ENCODE measurements around the gene EEF2KMT.
"Not testable (repeated sequence)": the region's sequence is repeated elsewhere in the genome, so short reads cannot be mapped to it uniquely, and the experiment has no call there.

Gene EEF2KMT

DNA sequence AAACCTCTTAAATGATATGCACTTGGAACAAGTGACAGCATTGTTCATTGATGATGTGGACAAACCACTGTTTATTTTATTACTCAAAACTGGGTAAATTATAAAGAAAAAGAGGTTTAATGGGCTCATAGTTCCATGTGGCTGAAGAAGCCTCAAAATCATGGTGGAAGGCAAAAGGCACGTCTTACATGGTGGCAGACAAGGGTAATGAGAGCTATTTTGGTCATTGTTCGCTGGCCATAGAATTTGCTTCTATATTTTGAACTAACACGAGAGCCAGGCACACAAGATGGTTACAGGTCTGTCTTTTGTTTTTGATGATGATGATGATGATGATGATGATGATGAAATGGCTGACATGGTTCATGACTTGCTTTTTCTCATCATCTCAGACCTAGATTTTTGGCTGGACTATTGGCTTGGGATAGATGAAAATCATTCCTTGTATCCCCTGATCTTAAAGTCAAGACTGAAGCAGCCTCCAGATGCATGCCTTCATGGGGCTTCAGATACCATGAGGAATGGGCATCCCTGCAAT lies 33.9 kb upstream of the EEF2KMT start:
- ATAC-seq (ENCODE audit: insufficient read depth, low read depth); H2AFZ ChIP-seq (ENCODE audit: low read depth, low read length); H3K9ac ChIP-seq (ENCODE audit: low read depth, low read length); H4K20me1 ChIP-seq (ENCODE audit: insufficient read depth, low read length); H3K9me3 ChIP-seq (ENCODE audit: insufficient read depth, low read length, severe bottlenecking); DNase-seq; H3K4me2 ChIP-seq (ENCODE audit: insufficient read depth, low read length); H3K4me3 ChIP-seq (ENCODE audit: low read depth in 1 of 2, low read length in 2 of 2); H3K36me3 ChIP-seq (ENCODE audit: insufficient read depth, low read length); H3K27ac ChIP-seq (ENCODE audit: low read length); H3K79me2 ChIP-seq (ENCODE audit: insufficient read depth, low read length); H3K27me3 ChIP-seq (ENCODE audit: insufficient read depth, low read length, poor library complexity); H3K4me1 ChIP-seq (ENCODE audit: insufficient read depth, low read length): not testable (repeated sequence)

DNA sequence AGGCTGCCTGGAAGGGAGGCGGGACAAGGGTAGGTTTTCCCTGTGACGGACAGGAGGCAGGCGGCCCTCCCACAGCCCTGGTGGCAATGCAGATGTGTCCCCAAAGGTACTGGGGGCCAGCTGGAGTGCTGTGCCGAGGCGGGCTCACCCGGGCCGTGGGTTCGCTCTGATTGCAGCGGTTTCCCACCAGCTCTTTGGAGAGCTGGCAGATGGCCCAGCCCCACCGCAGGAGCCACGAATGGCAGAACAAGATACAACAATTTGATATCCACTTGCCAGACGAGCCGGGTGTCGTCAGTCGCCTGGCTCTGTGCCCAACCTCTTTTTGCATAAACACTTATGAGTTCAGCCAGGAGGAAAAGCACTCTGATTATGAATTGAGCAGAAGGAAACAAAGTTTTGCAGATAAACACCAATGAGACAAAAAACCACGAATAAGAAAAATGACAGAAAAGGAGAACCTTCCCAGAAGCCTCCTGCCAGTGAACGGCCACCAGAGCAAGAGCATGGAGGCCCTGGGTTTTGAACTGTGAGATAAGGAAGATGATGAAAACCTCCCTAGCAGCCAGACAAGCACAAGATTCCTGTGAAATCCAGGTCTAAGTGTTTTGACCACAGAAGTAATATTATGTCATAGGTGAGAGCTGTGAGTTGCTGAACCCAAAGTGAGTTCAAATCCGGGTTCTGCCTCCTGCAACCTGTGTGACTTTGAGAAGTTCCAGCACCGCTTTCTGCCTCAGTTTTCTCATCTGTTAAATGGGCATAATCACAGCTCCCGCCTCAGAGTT lies 19.9 kb upstream of the EEF2KMT start:
- H3K9ac ChIP-seq (ENCODE audit: low read depth, low read length); H3K79me2 ChIP-seq (ENCODE audit: insufficient read depth, low read length); H3K4me2 ChIP-seq (ENCODE audit: insufficient read depth, low read length); H3K4me1 ChIP-seq (ENCODE audit: insufficient read depth, low read length); H4K20me1 ChIP-seq (ENCODE audit: insufficient read depth, low read length); H3K9me3 ChIP-seq (ENCODE audit: insufficient read depth, low read length, severe bottlenecking); H3K36me3 ChIP-seq (ENCODE audit: insufficient read depth, low read length); H3K27ac ChIP-seq (ENCODE audit: low read length); H3K4me3 ChIP-seq (ENCODE audit: low read depth in 1 of 2, low read length in 2 of 2); H3K27me3 ChIP-seq (ENCODE audit: insufficient read depth, low read length, poor library complexity); H2AFZ ChIP-seq (ENCODE audit: low read depth, low read length): not testable (repeated sequence)
- ATAC-seq (ENCODE audit: insufficient read depth, low read depth) (peak; percentile 88), DNase-seq (peak; percentile 87)

DNA sequence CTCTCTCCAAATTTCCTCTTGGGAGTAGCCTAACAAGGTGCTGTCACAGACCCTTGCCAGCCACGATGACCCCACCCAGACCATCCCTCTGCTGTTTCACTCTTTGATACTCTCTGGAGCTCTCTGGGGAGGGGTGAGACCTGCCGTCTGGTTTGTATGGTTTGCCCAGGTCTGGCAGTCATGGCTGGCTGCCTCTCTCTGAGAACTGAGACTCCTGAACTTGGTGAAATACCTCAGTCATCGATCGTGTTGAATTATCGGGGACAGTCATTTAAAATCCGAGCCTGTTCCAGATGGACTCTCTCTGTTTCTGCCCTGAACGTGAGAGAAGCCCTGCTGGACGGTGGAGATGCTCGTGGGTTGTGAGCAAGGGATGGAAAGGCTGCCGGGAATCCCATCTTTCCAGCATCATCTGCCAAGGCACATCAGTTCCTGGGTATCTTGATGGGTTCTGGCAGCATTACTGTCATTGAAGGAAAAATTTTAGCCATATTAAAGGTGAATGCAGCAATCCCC lies 19.2 kb upstream of the EEF2KMT start:
- H3K9me3 ChIP-seq (ENCODE audit: insufficient read depth, low read length, severe bottlenecking); H3K4me1 ChIP-seq (ENCODE audit: insufficient read depth, low read length); H3K4me3 ChIP-seq (ENCODE audit: low read depth in 1 of 2, low read length in 2 of 2); H4K20me1 ChIP-seq (ENCODE audit: insufficient read depth, low read length); H3K4me2 ChIP-seq (ENCODE audit: insufficient read depth, low read length); H2AFZ ChIP-seq (ENCODE audit: low read depth, low read length); H3K79me2 ChIP-seq (ENCODE audit: insufficient read depth, low read length); H3K9ac ChIP-seq (ENCODE audit: low read depth, low read length); H3K27ac ChIP-seq (ENCODE audit: low read length); ATAC-seq (ENCODE audit: insufficient read depth, low read depth); DNase-seq; H3K36me3 ChIP-seq (ENCODE audit: insufficient read depth, low read length); H3K27me3 ChIP-seq (ENCODE audit: insufficient read depth, low read length, poor library complexity): not testable (repeated sequence)

DNA sequence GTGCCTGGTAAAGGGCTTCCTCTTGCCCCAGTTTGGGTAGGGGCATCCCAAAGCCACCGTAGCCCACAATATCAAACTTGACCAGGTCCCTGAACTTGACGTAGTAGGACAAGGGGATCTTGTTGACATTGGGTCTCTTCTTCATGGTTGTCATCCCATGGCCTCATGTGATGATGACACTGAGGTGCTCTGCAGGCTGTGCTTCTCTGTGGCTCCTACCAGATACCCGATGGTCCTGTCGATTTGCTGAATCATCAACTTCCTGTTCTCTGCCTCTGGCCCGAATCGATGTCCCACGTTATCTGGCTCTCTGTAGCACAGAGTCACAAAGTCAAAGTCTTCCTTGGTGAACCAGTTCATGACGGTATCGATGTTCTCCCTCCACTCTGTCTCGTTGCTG lies 13.3 kb upstream of the EEF2KMT start:
- not testable (repeated sequence) for H3K4me1 ChIP-seq (ENCODE audit: insufficient read depth, low read length); DNase-seq; H3K79me2 ChIP-seq (ENCODE audit: insufficient read depth, low read length); H3K27ac ChIP-seq (ENCODE audit: low read length); H3K9me3 ChIP-seq (ENCODE audit: insufficient read depth, low read length, severe bottlenecking); H3K27me3 ChIP-seq (ENCODE audit: insufficient read depth, low read length, poor library complexity); H3K4me2 ChIP-seq (ENCODE audit: insufficient read depth, low read length); H3K4me3 ChIP-seq (ENCODE audit: low read depth in 1 of 2, low read length in 2 of 2); H4K20me1 ChIP-seq (ENCODE audit: insufficient read depth, low read length); H3K36me3 ChIP-seq (ENCODE audit: insufficient read depth, low read length); H3K9ac ChIP-seq (ENCODE audit: low read depth, low read length); ATAC-seq (ENCODE audit: insufficient read depth, low read depth); H2AFZ ChIP-seq (ENCODE audit: low read depth, low read length)

DNA sequence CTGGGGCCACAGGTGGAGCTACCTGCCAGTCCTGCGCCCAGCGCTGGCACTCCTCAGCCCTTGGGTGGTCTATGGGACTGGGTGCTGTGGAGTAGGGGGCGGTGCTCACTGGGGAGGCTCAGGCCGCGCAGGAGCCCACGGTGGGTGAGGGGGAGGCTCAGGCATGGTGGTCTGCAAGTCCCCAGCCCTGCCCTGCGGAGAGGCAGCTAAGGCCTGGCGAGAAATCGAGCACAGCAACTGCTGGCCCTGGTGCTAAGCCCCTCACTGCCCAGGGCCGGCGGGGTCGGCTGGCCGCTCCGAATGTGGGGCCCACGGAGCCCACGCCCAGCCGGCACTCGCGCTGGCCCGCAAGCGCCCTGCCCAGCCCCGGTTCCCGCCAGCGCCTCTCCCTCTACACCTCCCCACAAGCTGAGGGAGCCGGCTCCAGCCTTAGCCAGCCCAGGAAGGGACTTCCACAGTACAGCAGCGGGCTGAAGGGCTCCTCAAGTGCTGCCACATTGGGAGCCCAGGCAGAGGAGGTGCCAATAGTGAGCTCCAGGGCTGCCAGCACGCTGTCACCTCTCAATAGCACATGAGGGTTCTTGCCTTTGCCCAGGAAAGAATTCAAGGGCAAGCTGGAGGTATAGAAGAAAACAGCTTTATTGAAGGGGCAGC lies 11.0 kb upstream of the EEF2KMT start:
- DNase-seq (no peak), ATAC-seq (ENCODE audit: insufficient read depth, low read depth) (no peak)
- no peaks in the 10 kb centered on the region for H3K9me3 ChIP-seq (ENCODE audit: insufficient read depth, low read length, severe bottlenecking)
- no peak overlapping the region for H3K4me2 ChIP-seq (ENCODE audit: insufficient read depth, low read length)
- no peaks in the 10 kb centered on the region for H3K36me3 ChIP-seq (ENCODE audit: insufficient read depth, low read length)
- H3K79me2 ChIP-seq (ENCODE audit: insufficient read depth, low read length) = no peaks in the 10 kb centered on the region
- H3K27ac ChIP-seq (ENCODE audit: low read length) = no peak overlapping the region
- H3K27me3 ChIP-seq (ENCODE audit: insufficient read depth, low read length, poor library complexity) = no peaks in the 10 kb centered on the region
- no peak overlapping the region for H3K9ac ChIP-seq (ENCODE audit: low read depth, low read length)
- H4K20me1 ChIP-seq (ENCODE audit: insufficient read depth, low read length) = no peaks in the 10 kb centered on the region
- TF ChIP-seq, protein P1, sequence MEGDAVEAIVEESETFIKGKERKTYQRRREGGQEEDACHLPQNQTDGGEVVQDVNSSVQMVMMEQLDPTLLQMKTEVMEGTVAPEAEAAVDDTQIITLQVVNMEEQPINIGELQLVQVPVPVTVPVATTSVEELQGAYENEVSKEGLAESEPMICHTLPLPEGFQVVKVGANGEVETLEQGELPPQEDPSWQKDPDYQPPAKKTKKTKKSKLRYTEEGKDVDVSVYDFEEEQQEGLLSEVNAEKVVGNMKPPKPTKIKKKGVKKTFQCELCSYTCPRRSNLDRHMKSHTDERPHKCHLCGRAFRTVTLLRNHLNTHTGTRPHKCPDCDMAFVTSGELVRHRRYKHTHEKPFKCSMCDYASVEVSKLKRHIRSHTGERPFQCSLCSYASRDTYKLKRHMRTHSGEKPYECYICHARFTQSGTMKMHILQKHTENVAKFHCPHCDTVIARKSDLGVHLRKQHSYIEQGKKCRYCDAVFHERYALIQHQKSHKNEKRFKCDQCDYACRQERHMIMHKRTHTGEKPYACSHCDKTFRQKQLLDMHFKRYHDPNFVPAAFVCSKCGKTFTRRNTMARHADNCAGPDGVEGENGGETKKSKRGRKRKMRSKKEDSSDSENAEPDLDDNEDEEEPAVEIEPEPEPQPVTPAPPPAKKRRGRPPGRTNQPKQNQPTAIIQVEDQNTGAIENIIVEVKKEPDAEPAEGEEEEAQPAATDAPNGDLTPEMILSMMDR (IDR thresholded peaks at IDR 0.05; ENCODE audit: borderline replicate concordance, extremely low read depth, low read length, poor library complexity, severe bottlenecking) = no peak
- TF ChIP-seq EZH2 (IDR thresholded peaks at IDR 0.05; ENCODE audit: borderline replicate concordance, low read depth, low read length, severe bottlenecking) = no peak
- no peak overlapping the region for H2AFZ ChIP-seq (ENCODE audit: low read depth, low read length)
- H3K4me1 ChIP-seq (ENCODE audit: insufficient read depth, low read length) = no peaks in the 10 kb centered on the region
- H3K4me3 ChIP-seq (ENCODE audit: low read depth in 1 of 2, low read length in 2 of 2) = no peak overlapping the region

DNA sequence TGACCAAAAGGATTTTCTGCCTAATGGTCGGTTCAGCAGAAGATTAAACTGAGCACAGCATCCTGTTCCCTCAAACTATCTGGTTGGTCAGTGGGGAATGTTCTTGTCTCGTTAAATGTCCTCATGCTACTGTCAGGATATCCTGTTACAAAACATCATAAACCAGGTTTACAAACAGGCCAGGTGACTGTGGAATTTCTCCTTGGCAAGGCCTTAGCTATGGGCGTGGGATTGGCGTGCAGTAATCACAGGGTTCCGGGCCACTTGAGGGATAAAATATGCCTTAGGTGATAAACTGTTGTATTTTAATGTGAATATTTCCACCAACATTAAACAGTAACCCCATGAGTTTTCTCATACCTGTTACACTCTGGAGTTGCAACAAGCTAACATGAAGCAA lies 7.4 kb upstream of the EEF2KMT start:
- not testable (repeated sequence) for H3K4me2 ChIP-seq (ENCODE audit: insufficient read depth, low read length); ATAC-seq (ENCODE audit: insufficient read depth, low read depth); H3K4me3 ChIP-seq (ENCODE audit: low read depth in 1 of 2, low read length in 2 of 2); H3K27ac ChIP-seq (ENCODE audit: low read length); DNase-seq; H2AFZ ChIP-seq (ENCODE audit: low read depth, low read length); H3K36me3 ChIP-seq (ENCODE audit: insufficient read depth, low read length); H3K79me2 ChIP-seq (ENCODE audit: insufficient read depth, low read length); H3K27me3 ChIP-seq (ENCODE audit: insufficient read depth, low read length, poor library complexity); H3K4me1 ChIP-seq (ENCODE audit: insufficient read depth, low read length); H4K20me1 ChIP-seq (ENCODE audit: insufficient read depth, low read length); H3K9ac ChIP-seq (ENCODE audit: low read depth, low read length); H3K9me3 ChIP-seq (ENCODE audit: insufficient read depth, low read length, severe bottlenecking)

DNA sequence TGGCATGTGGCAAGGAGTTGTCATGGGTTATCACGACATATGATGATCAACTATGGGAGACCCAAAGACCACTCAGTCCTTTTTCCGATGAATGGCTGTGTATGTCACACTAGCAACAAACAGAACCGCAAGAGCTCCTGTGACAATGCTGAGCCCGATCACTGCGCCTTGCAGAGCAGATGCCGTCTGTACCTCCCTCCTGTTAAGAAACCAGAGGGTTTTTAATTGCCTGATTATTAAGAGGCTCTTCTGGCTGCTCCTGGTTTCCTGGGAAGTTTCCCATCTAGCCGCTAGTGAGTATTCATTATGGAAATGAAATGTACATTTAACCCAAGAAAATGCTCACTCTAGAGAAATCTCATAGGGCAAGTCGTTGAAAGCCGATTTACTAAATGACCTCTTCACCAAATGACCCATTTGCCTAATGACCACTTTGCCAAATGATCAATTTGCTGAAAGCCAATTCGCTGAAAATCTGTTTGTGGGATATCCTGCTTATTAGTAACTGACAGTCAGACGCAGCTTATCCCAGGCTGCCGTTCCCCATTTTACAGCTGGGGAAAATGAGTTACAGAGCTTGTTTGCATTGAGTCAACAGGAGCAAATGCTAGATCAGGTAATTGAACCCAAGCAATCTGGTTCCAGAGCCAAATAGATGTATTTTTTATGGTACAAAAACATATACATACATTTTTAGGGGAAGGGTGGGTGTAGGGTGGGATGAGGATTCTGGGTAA lies 5.9 kb upstream of the EEF2KMT start:
- not testable (repeated sequence) for ATAC-seq (ENCODE audit: insufficient read depth, low read depth); H3K79me2 ChIP-seq (ENCODE audit: insufficient read depth, low read length)

More for the DNA sequence above, 5.9 kb upstream of the EEF2KMT start:
- H3K9ac ChIP-seq (ENCODE audit: low read depth, low read length); DNase-seq; H3K4me3 ChIP-seq (ENCODE audit: low read depth in 1 of 2, low read length in 2 of 2); H3K4me1 ChIP-seq (ENCODE audit: insufficient read depth, low read length); H3K9me3 ChIP-seq (ENCODE audit: insufficient read depth, low read length, severe bottlenecking); H3K4me2 ChIP-seq (ENCODE audit: insufficient read depth, low read length); H4K20me1 ChIP-seq (ENCODE audit: insufficient read depth, low read length); H2AFZ ChIP-seq (ENCODE audit: low read depth, low read length); H3K36me3 ChIP-seq (ENCODE audit: insufficient read depth, low read length); H3K27ac ChIP-seq (ENCODE audit: low read length); H3K27me3 ChIP-seq (ENCODE audit: insufficient read depth, low read length, poor library complexity): not testable (repeated sequence)
